AG08395 (cell line): ENCODE results near the gene ATP5PB.

Experiments
- DNase-seq: peaks from one replicate; pipeline ENCODE4 v3.0.0; 2012; ENCODE audit warnings: mixed read lengths, low spot score

Gene ATP5PB

GRCh38 chr1:111476214-111476613 is 26.9 kb downstream of the ATP5PB start:
- no peak for DNase-seq

- DNase-seq = no peak
These were observed 27.6 kb downstream of the ATP5PB start for GRCh38 chr1:111476761-111477309.

- no peak for DNase-seq
These were observed 31.4 kb downstream of the ATP5PB start for GRCh38 chr1:111480674-111481073.

- DNase-seq = peak; percentile 88
These were observed 32.3 kb downstream of the ATP5PB start for GRCh38 chr1:111481387-111482221.

- peak; percentile 52 for DNase-seq
These were observed 33.9 kb downstream of the ATP5PB start for GRCh38 chr1:111483166-111483565.

GRCh38 chr1:111483876-111484275 is 34.6 kb downstream of the ATP5PB start:
- no peak for DNase-seq

- DNase-seq = peak; percentile 2
These were observed 35.2 kb downstream of the ATP5PB start for GRCh38 chr1:111484391-111485026.

GRCh38 chr1:111486431-111486830 is 37.2 kb downstream of the ATP5PB start:
- no peak for DNase-seq

GRCh38 chr1:111487133-111487532 is 37.9 kb downstream of the ATP5PB start:
- DNase-seq = no peak

GRCh38 chr1:111488669-111489068 is 39.4 kb downstream of the ATP5PB start:
- no peak for DNase-seq

- DNase-seq = no peak
These were observed 40.3 kb downstream of the ATP5PB start for GRCh38 chr1:111489604-111490003.

GRCh38 chr1:111490220-111490619 is 41.0 kb downstream of the ATP5PB start:
- DNase-seq = no peak

GRCh38 chr1:111491070-111491469 is 41.8 kb downstream of the ATP5PB start:
- no peak for DNase-seq

GRCh38 chr1:111496398-111496797 is 47.1 kb downstream of the ATP5PB start:
- no peak for DNase-seq

GRCh38 chr1:111497592-111497991 is 48.3 kb downstream of the ATP5PB start:
- DNase-seq = no peak

GRCh38 chr1:111499026-111499785 is 49.9 kb downstream of the ATP5PB start:
- DNase-seq = no peak

- DNase-seq = no peak
These were observed 52.4 kb downstream of the ATP5PB start for GRCh38 chr1:111501645-111502044.

- DNase-seq = no peak
These were observed 54.4 kb downstream of the ATP5PB start, which contains the start of the genes ADORA3 and TMIGD3 for GRCh38 chr1:111503585-111504060. Gene ADORA3 (minus strand): TSS chr1:111503633. CDS start chr1:111503354, 279 bp downstream. Gene TMIGD3 (minus strand): TSS chr1:111503633. CDS start chr1:111503354, 279 bp downstream.

GRCh38 chr1:111504097-111504496 is 54.8 kb downstream of the ATP5PB start:
- DNase-seq = no peak

- no peak for DNase-seq
These were observed 56.4 kb downstream of the ATP5PB start for GRCh38 chr1:111505641-111506119.

- no peak for DNase-seq
These were observed 57.3 kb downstream of the ATP5PB start for GRCh38 chr1:111506561-111506960.
